ENCODE measurements around the gene SLC15A3. TPM values are rescaled to one million over a fixed set of nuclear protein-coding genes. Genes with fewer than 3 reads are reported as not detected.

Gene SLC15A3
- total RNA-seq, 1 experiment from 2014 or later, result 8.7 TPM

- intact Hi-C loops (cut with micrococcal nuclease; ENCODE audit: unreplicated experiment) (no loop called here), in situ Hi-C loops (cut with HindIII; ENCODE audit: low pct_unique_long_range_greater_than_20kb, low sequenced_read_pairs) (no loop called here)
- Histone ChIP-seq H3K36me3 (ENCODE audit: control insufficient read depth, insufficient read depth, low read length) (no peaks in the 10 kb centered on the region), H3K27ac (ENCODE audit: low read length) (no peak overlapping the region), H3K4me3 (ENCODE audit: low read depth in 2 of 2, low read length in 2 of 2) (no peak overlapping the region), H3K4me1 (ENCODE audit: control insufficient read depth, insufficient read depth, low read length) (no peaks in the 10 kb centered on the region), H3K9me3 (ENCODE audit: control insufficient read depth, insufficient read depth, low read depth, low read length) (no peaks in the 10 kb centered on the region), H3K27me3 (ENCODE audit: control insufficient read depth, insufficient read depth, low read length) (no peaks in the 10 kb centered on the region)
- TF ChIP-seq TCF7L2 (IDR thresholded peaks at IDR 0.05; ENCODE audit: low read depth, low read length), result no peak
- no peak for TF ChIP-seq SIN3A (IDR thresholded peaks at IDR 0.05; ENCODE audit: borderline replicate concordance, insufficient read depth, low read depth, low read length)
- TF ChIP-seq CTCF (IDR thresholded peaks at IDR 0.05), result no peak
- no peak for TF ChIP-seq REST (IDR thresholded peaks at IDR 0.05; ENCODE audit: insufficient read depth in 1 of 2, low read depth in 2 of 2, low read length in 1 of 2)
- no peak for TF ChIP-seq POLR2AphosphoS5 (IDR thresholded peaks at IDR 0.05; ENCODE audit: low read depth, low read length)
- ChIA-PET CTCF (no interaction called here), POLR2A (interaction anchor here (0.5 kb wide), 1 partner anchor 193 kb away, joined by 4 read pairs; no protein-coding TSS in a partner anchor)
- no peak for DNase-seq (ENCODE audit: low read depth, low spot score)
- no peak for ATAC-seq
- no TSS peak for BruUV-seq (replicated peaks)
Observed at GRCh38 chr11:60934790-60935605, 17.0 kb downstream of the SLC15A3 start.

GRCh38 chr11:60934124-60934789, 17.7 kb downstream of the SLC15A3 start:
- DNase-seq (ENCODE audit: low read depth, low spot score) (no peak), ATAC-seq (no peak)
- BruUV-seq (replicated peaks), result no TSS peak
- Histone ChIP-seq H3K4me3 (ENCODE audit: low read depth in 2 of 2, low read length in 2 of 2) (no peak overlapping the region), H3K27ac (ENCODE audit: low read length) (no peak overlapping the region), H3K36me3 (ENCODE audit: control insufficient read depth, insufficient read depth, low read length) (no peaks in the 10 kb centered on the region), H3K4me1 (ENCODE audit: control insufficient read depth, insufficient read depth, low read length) (no peaks in the 10 kb centered on the region), H3K27me3 (ENCODE audit: control insufficient read depth, insufficient read depth, low read length) (no peaks in the 10 kb centered on the region), H3K9me3 (ENCODE audit: control insufficient read depth, insufficient read depth, low read depth, low read length) (no peaks in the 10 kb centered on the region)
- intact Hi-C loops (cut with micrococcal nuclease; ENCODE audit: unreplicated experiment), result no loop called here
- CTCF ChIA-PET, result no interaction called here
- TF ChIP-seq POLR2AphosphoS5 (IDR thresholded peaks at IDR 0.05; ENCODE audit: low read depth, low read length) (no peak), TCF7L2 (IDR thresholded peaks at IDR 0.05; ENCODE audit: low read depth, low read length) (no peak), REST (IDR thresholded peaks at IDR 0.05; ENCODE audit: insufficient read depth in 1 of 2, low read depth in 2 of 2, low read length in 1 of 2) (no peak), SIN3A (IDR thresholded peaks at IDR 0.05; ENCODE audit: borderline replicate concordance, insufficient read depth, low read depth, low read length) (no peak), CTCF (IDR thresholded peaks at IDR 0.05) (no peak)
- POLR2A ChIA-PET, result no interaction called here
- in situ Hi-C loops (cut with HindIII; ENCODE audit: low pct_unique_long_range_greater_than_20kb, low sequenced_read_pairs), result no loop called here

All from Panc1 (cell line).